ENCODE results near the gene ADAR. TPM values are rescaled to one million over a fixed set of nuclear protein-coding genes. Genes with fewer than 3 reads are reported as not detected.

Gene ADAR
- total RNA-seq, 2 donors from 2014 or later, result 197 to 231 TPM

- DNase-seq, result peak in 2 of 3 donors; percentile 20 to 43
Measured at GRCh38 chr1:154609398-154610380, 1.7 kb upstream of the ADAR start.

DNA sequence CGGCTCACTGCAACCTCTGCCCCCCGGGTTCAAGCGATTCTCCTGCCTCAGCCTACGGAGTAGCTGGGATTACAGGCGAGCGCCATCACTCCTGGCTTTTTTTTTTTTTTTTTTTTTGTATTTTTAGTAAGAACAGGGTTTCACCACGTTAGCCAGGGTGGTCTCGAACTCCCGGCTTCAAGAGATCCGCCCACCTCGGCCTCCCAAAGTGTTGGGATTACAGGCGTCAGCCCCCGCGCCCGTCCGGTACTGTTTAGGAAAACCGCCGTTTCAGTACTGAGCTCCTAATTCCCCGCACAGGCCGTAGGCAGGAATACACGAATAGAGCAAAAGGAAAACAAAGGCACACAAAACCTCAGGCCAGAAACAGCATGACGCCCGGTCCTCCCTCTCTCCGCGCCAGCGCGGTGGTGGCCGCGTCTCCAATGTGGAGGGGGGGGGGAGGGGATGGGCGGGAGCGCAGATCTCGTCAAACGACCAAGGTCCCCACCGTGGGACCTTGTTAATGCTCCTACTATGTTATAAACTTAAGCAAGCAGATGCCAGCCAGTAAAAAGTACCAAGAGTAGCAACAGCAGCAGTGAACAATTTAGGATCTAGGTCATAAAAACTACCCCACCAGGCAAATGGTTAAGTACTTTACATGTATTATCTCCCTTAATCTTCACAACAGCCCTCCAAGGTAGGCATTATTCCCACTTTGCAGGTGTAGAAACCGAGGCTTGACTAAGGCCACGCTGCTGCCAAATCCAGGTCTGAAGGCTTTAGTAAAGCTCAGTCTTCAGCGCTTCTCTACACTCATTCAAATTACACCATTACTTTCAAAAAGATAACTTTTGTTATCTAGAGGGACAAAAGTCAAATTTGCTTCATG is 648 bp upstream of the ADAR start:
- ATAC-seq (peak; percentile 22), DNase-seq (peak in 1 of 3 donors; percentile 14)
- no peaks in the 10 kb centered on the region for H3K9me3 ChIP-seq (ENCODE audit: control insufficient read depth, low read length, poor library complexity, severe bottlenecking)
- H3K4me1 Mint-ChIP-seq, result peaks cover 58% of the 10 kb centered on the region
- H3K27me3 Mint-ChIP-seq, result no peaks in the 10 kb centered on the region
- H3K4me3 Mint-ChIP-seq, result peak overlapping the region; percentile 99
- peaks cover 12% of the 10 kb centered on the region for H3K36me3 Mint-ChIP-seq (ENCODE audit: low read depth)
- H3K27ac Mint-ChIP-seq, result peak overlapping the region; percentile 98

More at GRCh38 chr1:154609398-154610380, 1.7 kb upstream of the ADAR start:
- H3K4me3 Mint-ChIP-seq, result peak overlapping the region; percentile 99
- ATAC-seq, result peak; percentile 57
- peaks cover 53% of the 10 kb centered on the region for H3K4me1 Mint-ChIP-seq
- H3K27ac Mint-ChIP-seq, result peak overlapping the region; percentile 98
- no peaks in the 10 kb centered on the region for H3K27me3 Mint-ChIP-seq
- no peaks in the 10 kb centered on the region for H3K9me3 ChIP-seq (ENCODE audit: control insufficient read depth, low read length, poor library complexity, severe bottlenecking)
- peaks cover 9% of the 10 kb centered on the region for H3K36me3 Mint-ChIP-seq (ENCODE audit: low read depth)

DNA sequence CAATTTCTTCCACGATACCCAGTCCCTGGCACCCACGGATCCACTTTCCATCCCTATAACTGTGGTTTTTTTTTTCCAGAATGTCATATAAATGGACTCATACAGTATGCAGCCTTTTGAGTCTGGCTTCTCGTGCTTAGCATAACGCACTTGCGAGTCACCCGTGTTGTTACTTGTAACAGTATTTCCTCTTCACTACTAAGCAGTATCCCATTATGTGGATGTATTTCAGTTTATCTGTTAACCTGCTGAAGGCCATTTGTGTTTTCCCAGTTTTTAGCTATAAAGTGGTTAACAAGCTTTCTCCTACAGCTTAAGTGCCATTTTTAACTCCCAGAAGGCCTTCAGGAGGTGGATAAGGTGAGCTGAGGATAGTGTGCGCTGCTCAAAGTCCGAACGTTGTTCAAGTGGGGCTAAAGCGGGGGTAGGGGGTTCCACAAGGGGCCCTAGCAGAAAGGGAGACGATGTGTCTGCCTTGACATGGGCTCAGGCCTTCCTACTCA is 829 bp downstream of the ADAR start:
- ATAC-seq (peak; percentile 2), DNase-seq (no peak)
- Mint-ChIP-seq H3K27ac (peak overlapping the region; percentile 98), H3K27me3 (no peaks in the 10 kb centered on the region), H3K4me1 (peaks cover 62% of the 10 kb centered on the region), H3K4me3 (peak overlapping the region; percentile 99), H3K36me3 (ENCODE audit: low read depth) (peaks cover 12% of the 10 kb centered on the region)
- no peaks in the 10 kb centered on the region for H3K9me3 ChIP-seq (ENCODE audit: control insufficient read depth, low read length, poor library complexity, severe bottlenecking)

GRCh38 chr1:154605534-154605933 is 2.5 kb downstream of the ADAR start:
- no peaks in the 10 kb centered on the region for H3K9me3 ChIP-seq (ENCODE audit: control insufficient read depth, low read length, poor library complexity, severe bottlenecking)
- DNase-seq, result no peak
- peak overlapping the region; percentile 76 for H3K4me3 Mint-ChIP-seq
- peaks cover 61% of the 10 kb centered on the region for H3K4me1 Mint-ChIP-seq
- ATAC-seq, result no peak
- H3K36me3 Mint-ChIP-seq (ENCODE audit: low read depth), result peaks cover 12% of the 10 kb centered on the region
- H3K27ac Mint-ChIP-seq, result peak overlapping the region; percentile 98
- H3K27me3 Mint-ChIP-seq, result no peaks in the 10 kb centered on the region

DNA sequence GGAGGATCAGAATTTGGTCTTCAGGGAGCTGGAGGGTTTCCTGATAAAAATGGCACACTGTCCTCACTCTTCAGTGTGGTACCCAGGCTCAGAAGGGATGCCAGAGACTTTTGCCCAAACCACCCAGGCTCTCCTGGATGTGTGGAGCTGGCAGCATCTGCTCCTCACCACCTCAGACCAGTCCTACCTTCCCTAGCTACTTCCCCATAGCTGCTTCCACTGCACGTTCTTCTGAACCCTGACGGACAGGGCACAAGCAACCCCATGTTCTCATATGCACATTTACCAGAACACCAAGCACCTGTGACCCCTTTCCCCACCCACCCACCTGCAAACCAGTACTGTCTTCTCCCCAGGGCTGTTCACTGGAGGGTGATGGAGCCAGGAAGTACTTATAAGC is 4.7 kb downstream of the ADAR start:
- Mint-ChIP-seq H3K27me3 (no peaks in the 10 kb centered on the region), H3K27ac (peak overlapping the region; percentile 98), H3K4me3 (peak overlapping the region; percentile 77), H3K36me3 (ENCODE audit: low read depth) (peaks cover 12% of the 10 kb centered on the region), H3K4me1 (peaks cover 61% of the 10 kb centered on the region)
- no peaks in the 10 kb centered on the region for H3K9me3 ChIP-seq (ENCODE audit: control insufficient read depth, low read length, poor library complexity, severe bottlenecking)
- ATAC-seq, result no peak
- DNase-seq, result no peak

- H3K36me3 Mint-ChIP-seq (ENCODE audit: low read depth), result peaks cover 3% of the 10 kb centered on the region
- DNase-seq, result no peak
- H3K4me1 Mint-ChIP-seq, result peaks cover 46% of the 10 kb centered on the region
- H3K9me3 ChIP-seq (ENCODE audit: control insufficient read depth, low read length, poor library complexity, severe bottlenecking), result no peaks in the 10 kb centered on the region
- H3K27me3 Mint-ChIP-seq, result no peaks in the 10 kb centered on the region
- H3K4me3 Mint-ChIP-seq, result no peak overlapping the region
- no peak for ATAC-seq
- peak overlapping the region; percentile 83 for H3K27ac Mint-ChIP-seq
Measured at GRCh38 chr1:154599658-154600057, 8.3 kb downstream of the ADAR start.

- H3K4me3 Mint-ChIP-seq, result no peak overlapping the region
Measured at GRCh38 chr1:154598871-154599635, 8.9 kb downstream of the ADAR start.

GRCh38 chr1:154595621-154596020 is 12.4 kb downstream of the ADAR start:
- H3K27me3 Mint-ChIP-seq, result no peaks in the 10 kb centered on the region
- no peaks in the 10 kb centered on the region for H3K9me3 ChIP-seq (ENCODE audit: control insufficient read depth, low read length, poor library complexity, severe bottlenecking)
- H3K4me1 Mint-ChIP-seq, result peaks cover 41% of the 10 kb centered on the region
- DNase-seq, result no peak
- H3K4me3 Mint-ChIP-seq, result no peak overlapping the region
- no peak for ATAC-seq
- H3K36me3 Mint-ChIP-seq (ENCODE audit: low read depth), result peaks cover 14% of the 10 kb centered on the region
- no peak overlapping the region for H3K27ac Mint-ChIP-seq

More at GRCh38 chr1:154598871-154599635, 8.9 kb downstream of the ADAR start:
- H3K36me3 Mint-ChIP-seq (ENCODE audit: low read depth), result peaks cover 6% of the 10 kb centered on the region
- H3K27me3 Mint-ChIP-seq, result no peaks in the 10 kb centered on the region
- peak; percentile 15 for ATAC-seq
- H3K27ac Mint-ChIP-seq, result peak overlapping the region; percentile 83
- peaks cover 44% of the 10 kb centered on the region for H3K4me1 Mint-ChIP-seq
- H3K9me3 ChIP-seq (ENCODE audit: control insufficient read depth, low read length, poor library complexity, severe bottlenecking), result no peaks in the 10 kb centered on the region
- DNase-seq, result no peak

DNA sequence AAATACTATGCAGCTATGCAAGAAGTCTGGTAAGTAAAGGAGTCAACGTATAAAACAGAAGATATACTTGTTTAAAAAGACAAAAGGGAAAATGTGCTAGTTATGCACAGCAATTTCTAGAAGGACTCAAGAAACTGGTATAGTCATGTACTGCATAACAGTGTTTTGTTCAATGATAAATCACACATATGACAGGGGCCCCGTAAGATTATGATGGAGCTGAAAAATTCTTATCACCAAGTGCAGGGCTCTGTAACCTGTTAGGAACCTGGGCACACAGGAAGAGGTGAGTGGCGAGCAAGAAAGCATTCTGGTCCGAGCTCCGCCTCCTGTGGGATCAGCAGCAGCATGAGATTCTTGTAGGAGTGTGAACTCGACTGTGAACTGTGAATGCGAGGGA is 13.2 kb downstream of the ADAR start:
- H3K9me3 ChIP-seq (ENCODE audit: control insufficient read depth, low read length, poor library complexity, severe bottlenecking), result no peaks in the 10 kb centered on the region
- ATAC-seq, result no peak
- no peak overlapping the region for H3K27ac Mint-ChIP-seq
- H3K4me1 Mint-ChIP-seq, result peaks cover 34% of the 10 kb centered on the region
- no peak overlapping the region for H3K4me3 Mint-ChIP-seq
- DNase-seq, result no peak
- no peaks in the 10 kb centered on the region for H3K27me3 Mint-ChIP-seq
- H3K36me3 Mint-ChIP-seq (ENCODE audit: low read depth), result peaks cover 14% of the 10 kb centered on the region

DNA sequence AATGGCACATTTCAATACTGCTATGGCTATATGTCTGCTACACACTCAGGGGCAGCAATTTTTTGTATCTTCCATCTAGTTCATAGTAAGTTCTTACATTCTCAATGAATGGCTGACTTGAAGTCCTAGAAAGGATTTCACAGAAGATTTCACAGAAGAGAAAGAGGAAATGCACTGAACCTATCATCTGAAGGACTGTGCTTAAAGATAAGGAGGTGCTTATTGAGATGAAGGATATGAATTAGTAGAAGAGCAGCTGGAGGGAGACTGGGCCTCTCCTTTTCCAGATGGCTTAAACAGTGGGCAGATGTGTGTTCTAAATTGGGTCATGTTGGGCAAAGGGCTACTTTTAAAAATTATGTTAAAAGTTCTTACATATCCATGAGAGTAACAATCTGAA is 14.6 kb downstream of the ADAR start:
- Mint-ChIP-seq H3K27me3 (no peaks in the 10 kb centered on the region), H3K36me3 (ENCODE audit: low read depth) (peaks cover 16% of the 10 kb centered on the region), H3K27ac (no peak overlapping the region), H3K4me1 (peaks cover 26% of the 10 kb centered on the region), H3K4me3 (no peak overlapping the region)
- DNase-seq (no peak), ATAC-seq (no peak)
- H3K9me3 ChIP-seq (ENCODE audit: control insufficient read depth, low read length, poor library complexity, severe bottlenecking), result no peaks in the 10 kb centered on the region

- no peaks in the 10 kb centered on the region for H3K9me3 ChIP-seq (ENCODE audit: control insufficient read depth, low read length, poor library complexity, severe bottlenecking)
- Mint-ChIP-seq H3K27ac (peak overlapping the region; percentile 54), H3K36me3 (ENCODE audit: low read depth) (peaks cover 25% of the 10 kb centered on the region), H3K4me1 (peaks cover 15% of the 10 kb centered on the region), H3K27me3 (no peaks in the 10 kb centered on the region), H3K4me3 (no peak overlapping the region)
- ATAC-seq, result no peak
- no peak for DNase-seq
Measured at GRCh38 chr1:154591206-154591605, 16.8 kb downstream of the ADAR start.

DNA sequence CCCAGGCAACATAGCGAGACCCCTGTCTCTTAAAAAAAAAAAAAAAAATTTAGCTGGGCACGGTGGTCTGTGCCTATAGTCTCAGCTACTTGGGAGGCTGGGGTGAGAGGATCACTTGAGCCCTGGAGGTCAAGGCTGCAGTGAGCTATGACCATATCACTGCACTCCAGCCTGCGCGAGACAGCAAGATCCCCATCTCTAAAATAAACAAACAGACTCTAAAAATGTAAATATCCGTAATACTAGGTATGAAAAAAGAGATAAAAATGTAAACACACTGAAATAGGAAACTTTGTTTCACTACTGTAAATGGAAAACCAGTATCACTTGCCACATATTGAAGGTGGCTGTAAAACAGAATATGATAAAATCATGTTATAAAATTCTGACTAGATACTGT is 17.2 kb downstream of the ADAR start:
- Mint-ChIP-seq H3K4me1 (peaks cover 15% of the 10 kb centered on the region), H3K4me3 (no peak overlapping the region), H3K36me3 (ENCODE audit: low read depth) (peaks cover 25% of the 10 kb centered on the region), H3K27me3 (no peaks in the 10 kb centered on the region), H3K27ac (peak overlapping the region; percentile 54)
- no peak for ATAC-seq
- H3K9me3 ChIP-seq (ENCODE audit: control insufficient read depth, low read length, poor library complexity, severe bottlenecking), result no peaks in the 10 kb centered on the region
- DNase-seq, result no peak

Measured in T-helper 17 cell (primary cell).